Kidney (tissue), 14 donors: ENCODE data around the gene KRTAP5-8. TPM values are rescaled to one million over a fixed set of nuclear protein-coding genes. Genes with fewer than 3 reads are reported as not detected.

Source experiments
- DNase-seq, 5 donors: peaks; one replicate each; pipeline ENCODE4 v3.0.0-alpha.2; 2013 to 2020
- FAIRE-seq: peaks from 2 replicates; lab custom pipeline; 2012; peaks lifted over from hg19 to GRCh38; lab: Jason Lieb, UNC
- H3K27ac ChIP-seq, 2 donors: one replicate each; pipeline ENCODE4 v1.7.0; 2013; ENCODE audit warnings: low read depth in 2 of 2, low read length in 2 of 2, inconsistent platforms in 1 of 2
- H3K27me3 ChIP-seq: one replicate; pipeline ENCODE4 v1.7.1; 2013; ENCODE audit warnings: low read length, inconsistent platforms; ENCODE audit not compliant: control insufficient read depth, insufficient read depth
- H3K36me3 ChIP-seq, 3 donors: one replicate each; pipeline versions ENCODE4 v1.7.0 to v1.7.1; 2013; ENCODE audit warnings: low read length in 3 of 3, control low read depth in 1 of 3, inconsistent platforms in 1 of 3; ENCODE audit not compliant: insufficient read depth in 3 of 3, control insufficient read depth in 2 of 3
- H3K4me1 ChIP-seq, 3 donors: one replicate each; pipeline versions ENCODE4 v1.7.0 to v1.7.1; 2013; ENCODE audit warnings: low read length in 3 of 3, inconsistent platforms in 1 of 3, low read depth in 1 of 3; ENCODE audit not compliant: control insufficient read depth in 2 of 3, insufficient read depth in 2 of 3
- H3K4me3 ChIP-seq, 3 donors: one replicate each; pipeline versions ENCODE4 v1.7.0 to v1.8.1; 2013; ENCODE audit warnings: low read length in 3 of 3, control low read depth in 1 of 3, inconsistent platforms in 1 of 3
- H3K9ac ChIP-seq, 3 donors: one replicate each; pipeline versions ENCODE4 v1.7.0 to v1.7.1; 2013; ENCODE audit warnings: low read length in 3 of 3, control low read depth in 1 of 3, inconsistent platforms in 1 of 3
- H3K9me3 ChIP-seq, 3 donors: one replicate each; pipeline versions ENCODE4 v1.7.0 to v1.7.1; 2013; ENCODE audit warnings: low read length in 3 of 3, control low read depth in 1 of 3, inconsistent platforms in 1 of 3; ENCODE audit not compliant: control insufficient read depth in 2 of 3, insufficient read depth in 1 of 3
- intact Hi-C: fragments of 100-400 bp; cut with DNase I; formaldehyde crosslinking; loops from one replicate; pipeline ENCODE4 v1.11.1; 2022
- polyA plus RNA-seq: library from polyadenylated mRNA; stranded (reverse); fragments of 350-450 nt; fragmentation: Illumina TruSeq; extraction: RNeasy Lipid Tissue Mini Kit (QIAGEN cat#74804); gene quantifications from one replicate; pipeline ENCODE4 v1.2.3, GENCODE V29; 2014; ENCODE audit warnings: low read depth, low replicate concordance; ENCODE audit not compliant: insufficient read depth
- total RNA-seq: library from RNA; stranded (reverse); fragmentation: NEBNext Ultra II Directional; extraction: Animal tissue kit (Norgen Biotek cat#: 25700); gene quantifications from one replicate; pipeline ENCODE4 v1.2.1, GENCODE V29; 2021
- TF ChIP-seq, protein P1 (sequence below): IDR thresholded peaks from 3 replicates; pipeline ENCODE4 v1.5.1; 2012; ENCODE audit warnings: mild to moderate bottlenecking, moderate library complexity, borderline replicate concordance; ENCODE audit not compliant: insufficient read depth; ENCODE audit errors: extremely low read depth
- donor health status: control.
- donor health status: control.
- donor health status: control.
- donor health status: control.
- donor health status: control.
- donor health status: DM: yes; HTN: yes; CAD: no.
- donor health status: Normal renal cell carcinoma (clear cell type).

Gene KRTAP5-8
- total and polyA plus RNA-seq, 2 donors from 2014 or later, result 0.35 to 1.8 TPM

DNA sequence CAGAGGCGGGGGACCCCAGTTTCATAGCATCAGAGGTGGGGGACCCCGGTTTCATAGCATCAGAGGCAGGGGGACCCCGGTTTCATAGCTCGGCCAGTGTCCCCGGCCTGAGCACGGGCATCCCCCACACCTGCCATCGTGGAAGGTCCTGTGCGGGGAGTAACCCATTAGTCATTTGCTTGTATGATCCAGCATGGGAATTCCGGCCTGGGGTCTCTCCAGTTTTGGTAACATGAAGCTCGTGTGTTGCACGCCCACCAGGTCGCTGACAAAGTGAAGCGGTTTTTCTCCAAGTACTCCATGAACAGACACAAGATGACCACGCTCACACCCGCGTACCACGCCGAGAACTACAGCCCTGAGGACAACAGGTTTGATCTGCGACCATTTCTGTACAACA, 39.7 kb upstream of the KRTAP5-8 start:
- DNase-seq (no peak), FAIRE-seq (no peak)
- Histone ChIP-seq H3K9me3 (no peaks in the 10 kb centered on the region), H3K27me3 (no peaks in the 10 kb centered on the region), H3K4me3 (no peak overlapping the region), H3K27ac (no peak overlapping the region), H3K4me1 (no peaks in the 10 kb centered on the region), H3K36me3 (peaks cover 2 to 44% (median 26%) of the 10 kb centered on the region in 3 donors), H3K9ac (no peak overlapping the region)
- intact Hi-C loops, result no loop called here
- TF ChIP-seq, protein P1, sequence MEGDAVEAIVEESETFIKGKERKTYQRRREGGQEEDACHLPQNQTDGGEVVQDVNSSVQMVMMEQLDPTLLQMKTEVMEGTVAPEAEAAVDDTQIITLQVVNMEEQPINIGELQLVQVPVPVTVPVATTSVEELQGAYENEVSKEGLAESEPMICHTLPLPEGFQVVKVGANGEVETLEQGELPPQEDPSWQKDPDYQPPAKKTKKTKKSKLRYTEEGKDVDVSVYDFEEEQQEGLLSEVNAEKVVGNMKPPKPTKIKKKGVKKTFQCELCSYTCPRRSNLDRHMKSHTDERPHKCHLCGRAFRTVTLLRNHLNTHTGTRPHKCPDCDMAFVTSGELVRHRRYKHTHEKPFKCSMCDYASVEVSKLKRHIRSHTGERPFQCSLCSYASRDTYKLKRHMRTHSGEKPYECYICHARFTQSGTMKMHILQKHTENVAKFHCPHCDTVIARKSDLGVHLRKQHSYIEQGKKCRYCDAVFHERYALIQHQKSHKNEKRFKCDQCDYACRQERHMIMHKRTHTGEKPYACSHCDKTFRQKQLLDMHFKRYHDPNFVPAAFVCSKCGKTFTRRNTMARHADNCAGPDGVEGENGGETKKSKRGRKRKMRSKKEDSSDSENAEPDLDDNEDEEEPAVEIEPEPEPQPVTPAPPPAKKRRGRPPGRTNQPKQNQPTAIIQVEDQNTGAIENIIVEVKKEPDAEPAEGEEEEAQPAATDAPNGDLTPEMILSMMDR, result no peak

DNA sequence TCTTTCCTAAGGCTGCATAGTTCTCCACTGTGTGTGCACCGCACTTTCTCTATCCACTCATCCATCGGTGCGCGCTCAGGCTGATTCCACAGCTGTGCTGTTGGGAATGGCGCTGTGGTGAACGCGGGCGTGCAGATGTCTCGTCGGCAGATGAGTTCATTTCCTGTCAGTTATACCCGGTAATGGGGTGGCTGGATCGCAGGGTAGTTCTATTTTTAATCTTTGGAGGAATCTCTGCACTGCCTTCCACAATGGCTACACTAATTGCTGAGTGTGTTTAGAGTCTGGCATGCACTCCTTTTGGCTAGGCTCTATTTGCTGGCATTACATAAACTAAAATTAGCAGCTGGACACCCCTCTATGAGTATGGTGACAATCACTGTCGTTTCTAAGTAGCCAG, 38.7 kb upstream of the KRTAP5-8 start:
- no peak overlapping the region for H3K9ac ChIP-seq

DNA sequence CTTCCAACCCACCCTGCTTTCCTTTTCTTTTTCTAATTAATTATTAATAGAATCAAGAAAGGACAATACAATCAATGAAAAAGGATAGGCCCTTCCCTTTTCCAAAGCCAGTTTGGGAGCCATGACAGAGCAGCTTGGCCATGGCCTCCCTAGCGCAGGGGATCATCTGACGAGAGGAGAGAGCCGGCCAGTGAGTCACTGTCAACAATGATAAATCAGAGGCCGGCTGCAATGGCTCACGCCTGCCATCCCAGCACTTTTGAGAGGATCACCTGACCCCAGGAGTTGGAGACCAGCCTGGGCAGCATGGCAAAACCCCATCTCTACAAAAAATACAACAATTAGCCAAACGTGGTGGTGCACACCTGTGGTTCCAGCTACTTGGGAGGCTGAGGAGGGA, 38.3 kb upstream of the KRTAP5-8 start:
- no peak overlapping the region for H3K4me3 ChIP-seq
- H3K27me3 ChIP-seq, result no peaks in the 10 kb centered on the region
- no peak overlapping the region for H3K9ac ChIP-seq
- peaks cover 2 to 42% (median 26%) of the 10 kb centered on the region in 3 donors for H3K36me3 ChIP-seq
- no peak overlapping the region for H3K27ac ChIP-seq
- H3K4me1 ChIP-seq, result no peaks in the 10 kb centered on the region
- no peaks in the 10 kb centered on the region for H3K9me3 ChIP-seq
- DNase-seq (no peak), FAIRE-seq (no peak)
- TF ChIP-seq, protein P1, result no peak
- intact Hi-C loops, result no loop called here

More for the DNA sequence above, 38.7 kb upstream of the KRTAP5-8 start:
- H3K4me3 ChIP-seq, result no peak overlapping the region
- no peak overlapping the region for H3K27ac ChIP-seq
- intact Hi-C loops, result no loop called here
- no peaks in the 10 kb centered on the region for H3K27me3 ChIP-seq
- no peak for FAIRE-seq
- H3K36me3 ChIP-seq, result peaks cover 2 to 45% (median 26%) of the 10 kb centered on the region in 3 donors
- no peaks in the 10 kb centered on the region for H3K9me3 ChIP-seq
- H3K4me1 ChIP-seq, result no peaks in the 10 kb centered on the region
- TF ChIP-seq, protein P1, result no peak
- no peak for DNase-seq

DNA sequence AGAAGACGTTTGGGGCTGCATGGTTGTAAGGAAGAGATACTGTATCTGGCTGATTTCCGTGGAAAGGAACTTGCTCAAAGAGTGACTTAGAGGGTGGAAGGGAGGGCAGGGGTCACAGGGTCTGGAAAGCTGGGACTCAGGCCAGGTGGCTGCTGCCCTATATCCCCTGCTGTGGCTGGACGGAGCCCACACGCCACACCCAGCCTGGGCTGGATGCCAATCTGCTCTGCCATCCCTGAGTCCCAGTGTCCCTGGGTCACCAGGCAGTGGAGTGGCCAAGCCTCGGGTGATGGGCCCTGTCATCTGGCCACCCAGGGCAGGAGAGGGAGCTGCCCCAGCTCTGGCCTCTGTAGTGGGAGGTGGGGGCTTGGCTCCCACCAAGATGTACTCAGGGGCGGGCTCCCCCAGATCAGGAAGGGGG, 37.2 kb upstream of the KRTAP5-8 start:
- Histone ChIP-seq H3K27me3 (no peaks in the 10 kb centered on the region), H3K9me3 (no peaks in the 10 kb centered on the region), H3K9ac (no peak overlapping the region), H3K36me3 (peaks cover 2 to 36% (median 24%) of the 10 kb centered on the region in 3 donors), H3K4me1 (no peaks in the 10 kb centered on the region), H3K4me3 (no peak overlapping the region), H3K27ac (no peak overlapping the region)
- no peak for FAIRE-seq
- TF ChIP-seq, protein P1, result no peak
- intact Hi-C loops, result no loop called here
- DNase-seq, result no peak
